Stimulated activated naive CD8-positive, alpha-beta T cell treated with anti-CD3 and anti-CD28 coated beads, Interleukin-15, Interleukin-2, amounts not matched to agents 100 ng/mL and 50 ng/mL, for 24 hours (primary cell): Measurements from ENCODE around the gene LSMEM2.
"Not testable (repeated sequence)": the region's sequence is repeated elsewhere in the genome, so short reads cannot be mapped to it uniquely, and the experiment has no call there.

ENCODE experiments used
- H3K27ac Mint-ChIP-seq: one replicate; pipeline ENCODE4 v1.8.0; 2021; ENCODE audit warnings: mild to moderate bottlenecking, mixed read lengths
- H3K27me3 Mint-ChIP-seq: one replicate; pipeline ENCODE4 v1.8.0; 2021; ENCODE audit warnings: mixed read lengths
- H3K36me3 Mint-ChIP-seq: one replicate; pipeline ENCODE4 v1.8.0; 2021; ENCODE audit warnings: low read depth, mixed read lengths
- H3K4me1 Mint-ChIP-seq: one replicate; pipeline ENCODE4 v1.8.0; 2021; ENCODE audit warnings: low read depth, mixed read lengths
- H3K4me3 Mint-ChIP-seq: one replicate; pipeline ENCODE4 v1.8.0; 2021; ENCODE audit warnings: mild to moderate bottlenecking, mixed read lengths
- H3K9me3 Mint-ChIP-seq: one replicate; pipeline ENCODE4 v1.8.0; 2021; ENCODE audit warnings: mixed read lengths

The LSMEM2 gene

DNA sequence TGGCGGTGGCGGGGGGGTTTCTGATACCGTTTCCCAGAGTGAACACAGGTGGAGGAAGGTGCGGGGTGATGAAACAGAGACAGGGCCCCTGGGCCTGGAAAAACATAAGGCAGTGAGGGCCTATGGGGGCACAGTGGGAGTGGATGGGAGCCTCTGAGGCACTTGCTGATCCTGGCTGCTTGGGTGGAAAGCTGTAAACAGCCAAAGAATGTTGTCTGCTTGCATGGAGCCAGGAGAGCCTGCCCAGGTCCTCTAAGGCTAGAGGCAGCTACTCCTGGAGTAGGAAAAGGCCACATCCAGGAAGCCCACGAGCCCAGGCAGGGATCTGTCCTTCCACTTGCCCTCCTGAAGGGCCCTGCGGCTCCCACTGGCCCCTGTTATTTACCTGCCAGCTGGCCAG lies 12.9 kb upstream of the LSMEM2 start:
- no peak overlapping the region for H3K4me3 Mint-ChIP-seq
- H3K27ac Mint-ChIP-seq: no peak overlapping the region
- H3K9me3 Mint-ChIP-seq: no peaks in the 10 kb centered on the region
- H3K36me3 Mint-ChIP-seq: no peaks in the 10 kb centered on the region
- H3K4me1 Mint-ChIP-seq: no peaks in the 10 kb centered on the region
- peaks cover 16% of the 10 kb centered on the region for H3K27me3 Mint-ChIP-seq

DNA sequence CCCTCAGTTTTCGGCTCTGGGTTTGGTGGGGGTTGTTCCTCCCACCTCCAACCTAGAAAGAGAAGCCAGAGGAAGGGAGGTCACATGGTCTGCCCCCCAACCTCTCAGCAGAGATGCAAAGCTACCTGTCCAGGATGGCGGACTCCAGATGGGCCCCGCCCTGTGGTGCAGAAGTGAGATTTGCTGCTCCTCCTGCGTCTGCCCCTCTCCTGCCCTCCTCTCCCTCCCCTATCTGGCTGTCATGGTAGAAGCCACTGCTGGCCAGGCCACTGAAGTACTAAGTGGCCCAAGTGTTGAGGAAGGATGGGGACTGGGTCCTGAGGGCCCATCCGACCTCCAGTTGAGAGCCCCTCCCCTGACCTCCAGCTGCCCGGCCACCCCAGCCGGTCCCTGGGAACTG lies 12.1 kb upstream of the LSMEM2 start:
- no peaks in the 10 kb centered on the region for H3K36me3 Mint-ChIP-seq
- H3K9me3 Mint-ChIP-seq: no peaks in the 10 kb centered on the region
- no peak overlapping the region for H3K27ac Mint-ChIP-seq
- H3K4me3 Mint-ChIP-seq: no peak overlapping the region
- H3K27me3 Mint-ChIP-seq: peaks cover 16% of the 10 kb centered on the region
- H3K4me1 Mint-ChIP-seq: no peaks in the 10 kb centered on the region

DNA sequence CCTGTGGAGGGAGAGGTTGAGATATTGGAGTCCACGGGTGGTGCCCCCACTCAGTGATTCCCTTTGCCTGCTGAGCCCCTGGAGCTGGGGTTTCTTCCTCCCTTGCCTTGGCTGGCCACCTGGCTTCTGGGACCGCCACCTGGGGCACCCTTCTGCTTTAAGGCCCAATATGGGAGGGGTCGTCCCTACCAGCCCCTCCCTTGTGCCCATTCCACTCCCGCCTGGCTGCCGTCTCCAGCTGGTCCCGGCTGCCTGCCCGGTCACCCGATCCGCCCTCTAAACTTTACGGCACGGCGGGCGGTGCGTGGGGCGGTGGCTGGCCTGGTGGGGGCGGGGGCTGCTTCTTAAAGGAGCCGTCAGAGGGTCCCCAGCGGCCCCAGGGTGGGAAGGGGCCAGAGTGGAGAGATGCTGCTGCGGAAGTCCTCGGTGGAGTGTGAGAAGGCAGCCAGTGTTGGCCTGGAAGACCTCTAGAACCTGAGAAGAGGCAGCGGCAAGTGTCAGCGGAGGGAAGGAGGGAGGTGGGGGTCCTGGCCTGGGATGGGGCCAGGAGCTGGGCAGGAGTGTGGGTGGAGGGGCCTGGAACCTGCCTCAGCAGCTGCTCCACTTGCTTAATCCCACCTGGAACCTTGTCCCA lies 11.5 kb upstream of the LSMEM2 start:
- peaks cover 16% of the 10 kb centered on the region for H3K27me3 Mint-ChIP-seq
- H3K4me3 Mint-ChIP-seq: no peak overlapping the region
- no peaks in the 10 kb centered on the region for H3K9me3 Mint-ChIP-seq
- H3K27ac Mint-ChIP-seq: no peak overlapping the region
- no peaks in the 10 kb centered on the region for H3K4me1 Mint-ChIP-seq
- no peaks in the 10 kb centered on the region for H3K36me3 Mint-ChIP-seq

DNA sequence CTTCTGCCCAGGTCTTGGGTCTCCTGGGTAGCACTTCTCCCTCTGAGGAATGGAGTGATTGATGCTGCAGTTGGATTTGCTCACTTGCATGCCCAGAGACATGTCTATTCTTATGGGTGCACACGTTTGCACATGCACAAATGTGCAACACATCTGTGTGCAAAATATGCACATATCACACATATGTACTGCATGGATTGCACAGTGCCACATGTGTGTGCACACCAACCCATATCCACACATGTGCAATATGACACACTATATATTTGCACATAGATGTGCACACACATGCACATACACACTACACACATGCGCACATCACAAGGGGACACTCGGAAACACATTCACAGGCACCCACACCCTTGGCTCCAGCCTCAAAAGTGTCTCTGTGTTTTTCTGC lies 10.6 kb upstream of the LSMEM2 start:
- H3K27ac Mint-ChIP-seq: no peak overlapping the region
- no peak overlapping the region for H3K4me3 Mint-ChIP-seq
- no peaks in the 10 kb centered on the region for H3K36me3 Mint-ChIP-seq
- H3K4me1 Mint-ChIP-seq: peaks cover 5% of the 10 kb centered on the region
- H3K9me3 Mint-ChIP-seq: no peaks in the 10 kb centered on the region
- H3K27me3 Mint-ChIP-seq: peaks cover 21% of the 10 kb centered on the region

DNA sequence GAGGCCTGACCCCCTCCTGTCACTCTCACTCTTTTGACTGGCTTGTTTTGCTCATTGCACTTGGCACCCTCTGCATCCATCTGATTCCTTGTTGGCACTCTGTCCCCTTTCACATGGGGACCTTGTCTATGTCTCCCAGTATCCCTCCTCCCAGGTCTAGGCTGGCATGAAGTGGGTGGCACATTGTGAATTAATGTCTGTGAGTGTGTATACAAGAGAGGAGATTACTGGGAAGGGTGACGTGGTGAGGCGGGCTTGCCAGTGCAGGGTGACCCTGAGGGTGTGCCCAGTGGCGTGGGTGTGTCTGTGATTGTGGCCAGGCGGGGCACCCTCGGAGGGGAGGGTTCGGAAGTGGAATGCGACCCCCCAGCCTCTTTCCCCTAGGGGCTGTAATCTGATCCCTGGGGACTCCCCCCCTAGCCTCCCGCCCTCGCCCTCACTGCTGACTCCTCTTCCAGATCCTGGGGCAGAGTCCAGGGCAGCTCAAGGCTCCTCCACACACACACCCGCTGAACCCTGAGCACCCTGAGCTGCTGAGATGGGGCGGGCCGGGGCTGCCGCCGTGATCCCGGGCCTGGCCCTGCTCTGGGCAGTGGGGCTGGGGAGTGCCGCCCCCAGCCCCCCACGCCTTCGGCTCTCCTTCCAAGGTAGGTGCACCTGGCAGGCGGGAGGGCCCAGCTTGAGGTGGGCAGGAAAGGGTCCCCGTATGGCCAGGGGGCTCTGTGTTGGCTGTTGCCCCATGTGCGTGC lies 10.0 kb upstream of the LSMEM2 start, which contains the start of gene SEMA3B:
TSS of gene SEMA3B (plus strand) at position 445 of the 749 bp plus-strand sequence. CDS start at position 539, 94 bp downstream.
- Mint-ChIP-seq H3K9me3 (no peaks in the 10 kb centered on the region), H3K4me3 (no peak within 1 kb of the TSS), H3K27ac (no peak within 1 kb of the TSS), H3K27me3 (peaks cover 23% of the 10 kb centered on the region), H3K36me3 (no peaks in the 10 kb centered on the region), H3K4me1 (peaks cover 7% of the 10 kb centered on the region)

DNA sequence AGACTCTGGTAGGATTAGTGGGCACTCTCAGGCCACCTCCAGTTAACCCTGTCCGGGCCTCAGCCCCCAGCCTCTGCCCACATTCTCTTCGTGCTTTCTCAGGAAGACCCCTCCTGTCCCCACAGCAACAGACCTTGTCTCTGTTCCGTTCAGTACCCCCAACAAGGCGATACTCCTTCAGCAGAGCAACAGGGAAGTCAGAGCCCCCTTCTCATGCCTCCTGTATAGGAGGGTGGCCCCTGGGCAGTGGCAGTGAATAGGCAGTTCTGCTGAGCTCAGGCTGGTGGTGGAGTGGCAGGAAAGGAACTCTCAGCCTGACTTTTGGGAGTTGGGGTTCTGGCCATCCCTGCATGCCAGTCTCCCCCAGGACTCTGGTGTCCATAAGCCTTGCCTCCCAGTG lies 9.4 kb upstream of the LSMEM2 start:
- H3K4me3 Mint-ChIP-seq: no peak overlapping the region

DNA sequence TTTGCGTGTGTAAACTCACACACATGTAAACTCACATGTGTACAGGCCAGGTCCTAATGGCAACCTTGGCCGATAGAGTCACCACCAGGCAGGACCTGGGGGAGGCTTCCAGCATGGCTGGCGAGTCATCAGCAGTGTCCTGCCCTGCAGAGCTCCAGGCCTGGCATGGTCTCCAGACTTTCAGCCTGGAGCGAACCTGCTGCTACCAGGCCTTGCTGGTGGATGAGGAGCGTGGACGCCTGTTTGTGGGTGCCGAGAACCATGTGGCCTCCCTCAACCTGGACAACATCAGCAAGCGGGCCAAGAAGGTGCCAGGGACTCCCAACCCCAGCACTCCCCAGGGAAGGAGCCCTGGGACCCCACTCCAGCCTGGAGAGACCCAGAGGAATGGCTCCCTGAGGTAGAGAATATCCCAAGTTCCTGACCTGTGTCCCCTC lies 8.9 kb upstream of the LSMEM2 start:
- no peak overlapping the region for H3K27ac Mint-ChIP-seq
- H3K36me3 Mint-ChIP-seq: no peaks in the 10 kb centered on the region
- H3K27me3 Mint-ChIP-seq: peaks cover 34% of the 10 kb centered on the region
- no peak overlapping the region for H3K4me3 Mint-ChIP-seq
- H3K9me3 Mint-ChIP-seq: no peaks in the 10 kb centered on the region
- peaks cover 17% of the 10 kb centered on the region for H3K4me1 Mint-ChIP-seq

More for the DNA sequence above, 9.4 kb upstream of the LSMEM2 start:
- no peaks in the 10 kb centered on the region for H3K9me3 Mint-ChIP-seq
- no peak overlapping the region for H3K27ac Mint-ChIP-seq
- no peaks in the 10 kb centered on the region for H3K36me3 Mint-ChIP-seq
- H3K27me3 Mint-ChIP-seq: peaks cover 29% of the 10 kb centered on the region
- peaks cover 12% of the 10 kb centered on the region for H3K4me1 Mint-ChIP-seq

DNA sequence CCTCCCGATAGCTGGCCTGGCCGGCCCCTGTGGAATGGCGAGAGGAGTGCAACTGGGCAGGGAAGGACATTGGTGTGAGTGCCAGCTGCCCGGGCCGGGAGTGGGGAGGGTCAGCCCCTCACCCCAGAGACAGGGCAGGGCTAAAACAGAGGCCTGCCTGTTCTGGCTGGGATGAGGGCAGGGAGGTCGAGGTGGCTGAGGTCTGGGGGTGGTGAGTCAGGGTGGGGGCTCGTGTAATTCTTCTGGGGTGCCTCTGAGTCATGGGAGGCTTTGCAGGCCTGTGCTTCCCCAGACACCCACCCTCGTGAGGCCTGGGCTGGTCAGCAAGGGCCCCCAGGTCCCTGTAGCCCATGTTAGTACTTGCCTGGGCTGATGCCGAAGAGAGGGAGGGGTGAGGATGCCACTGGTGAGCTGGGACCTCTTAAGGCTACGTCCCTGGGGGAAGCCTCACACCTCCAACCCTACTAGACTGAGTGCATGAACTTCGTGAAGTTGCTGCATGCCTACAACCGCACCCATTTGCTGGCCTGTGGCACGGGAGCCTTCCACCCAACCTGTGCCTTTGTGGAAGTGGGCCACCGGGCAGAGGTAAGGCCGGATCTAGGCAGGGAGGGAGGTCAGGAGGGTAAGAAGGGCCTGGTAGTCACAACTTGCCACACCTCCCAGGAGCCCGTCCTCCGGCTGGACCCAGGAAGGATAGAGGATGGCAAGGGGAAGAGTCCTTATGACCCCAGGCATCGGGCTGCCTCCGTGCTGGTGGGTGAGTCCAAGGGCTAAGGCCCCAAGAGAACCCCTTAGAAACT lies 8.3 kb upstream of the LSMEM2 start:
- no peak overlapping the region for H3K27ac Mint-ChIP-seq
- peaks cover 39% of the 10 kb centered on the region for H3K27me3 Mint-ChIP-seq
- H3K4me1 Mint-ChIP-seq: peaks cover 23% of the 10 kb centered on the region
- no peak overlapping the region for H3K4me3 Mint-ChIP-seq
- no peaks in the 10 kb centered on the region for H3K9me3 Mint-ChIP-seq
- no peaks in the 10 kb centered on the region for H3K36me3 Mint-ChIP-seq

DNA sequence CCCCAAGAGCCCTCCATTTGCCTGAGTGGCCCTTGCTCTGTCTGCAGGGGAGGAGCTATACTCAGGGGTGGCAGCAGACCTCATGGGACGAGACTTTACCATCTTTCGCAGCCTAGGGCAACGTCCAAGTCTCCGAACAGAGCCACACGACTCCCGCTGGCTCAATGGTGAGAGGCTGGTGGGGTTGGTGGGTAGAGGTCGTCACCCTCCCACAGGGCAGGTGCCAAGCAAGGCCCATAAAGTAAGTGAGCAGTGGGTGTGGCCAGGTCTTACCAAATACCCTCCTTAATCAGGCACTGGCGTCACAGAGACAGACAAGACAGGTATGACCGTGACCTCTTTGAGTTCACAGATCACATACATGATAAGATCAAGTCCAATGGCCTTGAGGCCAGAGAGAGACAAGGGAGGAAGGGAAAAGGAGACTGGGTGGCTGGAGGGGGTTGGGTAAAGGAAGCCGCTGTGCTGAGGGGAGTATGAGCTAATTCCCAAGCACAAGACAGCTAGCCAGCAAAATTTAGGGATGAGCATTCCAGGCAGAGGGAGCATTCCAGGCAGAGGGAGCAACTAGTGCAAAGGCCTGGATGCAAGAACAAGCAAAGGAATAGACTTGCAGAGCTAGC lies 7.5 kb upstream of the LSMEM2 start:
- H3K27ac Mint-ChIP-seq: no peak overlapping the region
- no peak overlapping the region for H3K4me3 Mint-ChIP-seq
- peaks cover 28% of the 10 kb centered on the region for H3K4me1 Mint-ChIP-seq
- no peaks in the 10 kb centered on the region for H3K9me3 Mint-ChIP-seq
- no peaks in the 10 kb centered on the region for H3K36me3 Mint-ChIP-seq
- peaks cover 42% of the 10 kb centered on the region for H3K27me3 Mint-ChIP-seq

DNA sequence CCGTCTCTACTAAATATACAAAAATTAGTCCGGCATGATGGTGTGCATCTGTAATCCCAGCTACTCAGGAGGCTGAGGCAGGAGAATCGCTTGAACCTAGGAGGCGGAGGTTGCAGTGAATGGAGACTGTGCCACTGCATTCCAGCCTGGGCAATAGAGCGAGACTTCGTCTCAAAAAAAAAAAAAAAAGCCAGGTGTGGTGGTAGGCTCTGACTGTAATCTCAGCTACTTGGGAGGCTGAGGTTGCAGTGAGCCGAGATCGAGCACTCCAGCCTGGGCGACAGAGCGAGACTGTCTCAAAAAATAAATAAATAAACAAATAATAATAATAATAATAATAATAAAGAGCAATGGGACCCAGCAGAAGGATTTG lies 6.4 kb upstream of the LSMEM2 start:
- not testable (repeated sequence) for H3K9me3 Mint-ChIP-seq, H3K4me3 Mint-ChIP-seq, H3K27ac Mint-ChIP-seq, H3K36me3 Mint-ChIP-seq
- peaks cover 43% of the 10 kb centered on the region for H3K27me3 Mint-ChIP-seq
- peaks cover 28% of the 10 kb centered on the region for H3K4me1 Mint-ChIP-seq

DNA sequence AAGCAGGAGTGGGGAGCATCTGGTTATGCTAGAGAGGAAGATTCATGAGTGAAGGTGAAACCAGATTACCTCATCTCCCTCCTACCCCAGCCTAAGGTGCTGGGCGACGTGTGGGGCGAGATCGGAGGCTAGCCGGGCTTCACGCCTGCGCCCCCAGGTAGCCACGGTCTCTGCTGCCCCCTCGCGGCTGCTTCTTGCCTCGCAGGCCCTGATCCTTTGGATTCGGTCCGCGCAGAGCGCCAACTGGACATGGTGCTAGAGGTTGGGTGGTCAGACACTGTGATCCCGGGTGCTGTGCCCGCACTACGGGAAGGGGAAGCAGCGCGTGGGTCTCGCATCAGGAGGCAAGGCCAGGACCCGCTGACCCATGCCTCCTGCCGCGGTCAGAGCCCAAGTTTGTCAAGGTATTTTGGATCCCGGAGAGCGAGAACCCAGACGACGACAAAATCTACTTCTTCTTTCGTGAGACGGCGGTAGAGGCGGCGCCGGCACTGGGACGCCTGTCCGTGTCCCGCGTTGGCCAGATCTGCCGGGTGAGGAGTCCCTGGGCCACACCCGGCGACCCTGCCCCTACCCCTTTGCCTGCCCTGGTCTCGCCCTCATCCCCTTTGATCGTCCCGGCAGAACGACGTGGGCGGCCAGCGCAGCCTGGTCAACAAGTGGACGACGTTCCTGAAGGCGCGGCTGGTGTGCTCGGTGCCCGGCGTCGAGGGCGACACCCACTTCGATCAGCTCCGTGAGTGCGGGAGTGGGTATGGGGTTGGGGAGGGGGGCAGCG lies 5.8 kb upstream of the LSMEM2 start:
- no peaks in the 10 kb centered on the region for H3K9me3 Mint-ChIP-seq
- H3K27ac Mint-ChIP-seq: no peak overlapping the region
- peak overlapping the region; percentile 78 for H3K4me3 Mint-ChIP-seq
- H3K27me3 Mint-ChIP-seq: peaks cover 43% of the 10 kb centered on the region
- no peaks in the 10 kb centered on the region for H3K36me3 Mint-ChIP-seq
- peaks cover 28% of the 10 kb centered on the region for H3K4me1 Mint-ChIP-seq

DNA sequence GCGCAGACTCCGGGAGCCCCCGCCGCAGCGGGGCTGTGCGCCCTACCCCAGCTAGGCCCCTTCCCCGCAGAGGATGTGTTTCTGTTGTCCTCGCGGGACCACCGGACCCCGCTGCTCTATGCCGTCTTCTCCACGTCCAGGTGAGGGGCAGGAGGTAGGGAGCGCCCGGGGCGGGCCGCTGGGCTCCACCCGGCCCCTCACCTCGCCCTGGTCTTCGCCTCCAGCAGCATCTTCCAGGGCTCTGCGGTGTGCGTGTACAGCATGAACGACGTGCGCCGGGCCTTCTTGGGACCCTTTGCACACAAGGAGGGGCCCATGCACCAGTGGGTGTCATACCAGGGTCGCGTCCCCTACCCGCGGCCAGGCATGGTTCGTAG lies 5.2 kb upstream of the LSMEM2 start:
- H3K27me3 Mint-ChIP-seq: peaks cover 37% of the 10 kb centered on the region

DNA sequence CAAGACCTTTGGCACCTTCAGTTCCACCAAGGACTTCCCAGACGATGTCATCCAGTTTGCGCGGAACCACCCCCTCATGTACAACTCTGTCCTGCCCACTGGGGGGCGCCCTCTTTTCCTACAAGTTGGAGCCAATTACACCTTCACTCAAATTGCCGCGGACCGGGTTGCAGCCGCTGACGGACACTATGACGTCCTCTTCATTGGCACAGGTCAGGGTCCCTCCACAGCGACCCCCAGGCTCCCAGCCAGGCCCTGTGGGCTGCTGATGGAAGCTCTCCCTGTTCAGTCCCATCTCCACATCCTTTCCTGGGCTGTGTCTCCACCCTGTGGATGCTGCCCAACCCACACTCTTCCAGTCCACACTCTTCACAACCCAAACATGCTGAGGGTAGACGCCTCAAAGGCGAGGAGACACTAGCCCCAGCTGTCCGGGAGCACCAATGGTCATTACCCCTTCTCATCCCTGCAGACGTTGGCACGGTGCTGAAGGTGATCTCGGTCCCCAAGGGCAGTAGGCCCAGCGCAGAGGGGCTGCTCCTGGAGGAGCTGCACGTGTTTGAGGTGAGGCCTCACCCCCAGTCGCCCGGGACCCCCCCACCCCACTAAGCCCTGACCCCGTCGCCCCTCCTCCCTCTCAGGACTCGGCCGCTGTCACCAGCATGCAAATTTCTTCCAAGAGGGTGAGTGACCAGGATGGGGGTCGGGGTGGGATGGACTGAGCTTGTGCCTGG lies 4.3 kb upstream of the LSMEM2 start:
- H3K9me3 Mint-ChIP-seq: no peaks in the 10 kb centered on the region
- H3K36me3 Mint-ChIP-seq: no peaks in the 10 kb centered on the region
- peak overlapping the region; percentile 54 for H3K4me3 Mint-ChIP-seq
- peaks cover 28% of the 10 kb centered on the region for H3K4me1 Mint-ChIP-seq
- peaks cover 36% of the 10 kb centered on the region for H3K27me3 Mint-ChIP-seq
- no peak overlapping the region for H3K27ac Mint-ChIP-seq

More for the DNA sequence above, 5.2 kb upstream of the LSMEM2 start:
- no peak overlapping the region for H3K4me3 Mint-ChIP-seq
- no peak overlapping the region for H3K27ac Mint-ChIP-seq
- no peaks in the 10 kb centered on the region for H3K9me3 Mint-ChIP-seq
- H3K36me3 Mint-ChIP-seq: no peaks in the 10 kb centered on the region
- H3K4me1 Mint-ChIP-seq: peaks cover 28% of the 10 kb centered on the region
